Upper lobe of left lung (tissue), 6 donors: Measurements from ENCODE around the gene IFITM2. TPM values are rescaled to one million over a fixed set of nuclear protein-coding genes. Genes with fewer than 3 reads are reported as not detected.

Experiments used
- ATAC-seq, 2 donors: fragments of 200-7000 bp; cut with Tn5 transposase; one replicate each; pipeline ENCODE4 v1.9.1; 2022; ENCODE audit warnings: mild to moderate bottlenecking in 2 of 2, moderate library complexity in 2 of 2; ENCODE audit not compliant: low FRiP score in 2 of 2
- DNase-seq, 2 donors: peaks; one replicate each; pipeline ENCODE4 v3.0.0-alpha.2; 2019 to 2020
- H3K27ac ChIP-seq, 4 donors: fragments of 200-600 bp; sonication (generic); one replicate each; pipeline ENCODE4 v1.5.1; 2016 to 2019
- H3K27me3 ChIP-seq, 4 donors: fragments of 200-600 bp; sonication (generic); one replicate each; pipeline ENCODE4 v1.5.1; 2017 to 2019
- H3K36me3 ChIP-seq, 4 donors: fragments of 200-600 bp; sonication (generic); one replicate each; pipeline ENCODE4 v1.5.1; 2016 to 2019
- H3K4me1 ChIP-seq, 4 donors: fragments of 200-600 bp; sonication (generic); one replicate each; pipeline ENCODE4 v1.5.1; 2018 to 2019
- H3K4me3 ChIP-seq, 4 donors: fragments of 200-600 bp; sonication (generic); one replicate each; pipeline ENCODE4 v1.5.1; 2017 to 2019; ENCODE audit warnings: mild to moderate bottlenecking in 2 of 4, moderate library complexity in 1 of 4
- H3K9me3 ChIP-seq, 4 donors: fragments of 200-600 bp; sonication (generic); one replicate each; pipeline ENCODE4 v1.5.1; 2018 to 2019
- CTCF ChIP-seq, 6 experiments: fragments of 450-650 bp in 4 of 6; fragments of 200-600 bp in 2 of 6; sonication (generic) in 2 of 6; IDR thresholded peaks; one replicate each; pipeline ENCODE4 v1.5.1; 2016 to 2019; ENCODE audit warnings: antibody characterized with exemption in 6 of 6
- EP300 ChIP-seq, 4 donors: sonication (generic); formaldehyde crosslinking; IDR thresholded peaks; one replicate each; pipeline ENCODE4 v1.5.1; 2017; ENCODE audit warnings: antibody characterized with exemption in 4 of 4, control low read depth in 2 of 4
- POLR2A ChIP-seq, 4 donors: fragments of 450-650 bp; IDR thresholded peaks; one replicate each; pipeline ENCODE4 v1.5.1; 2016 to 2017; ENCODE audit warnings: antibody characterized with exemption in 4 of 4, mild to moderate bottlenecking in 2 of 4
- POLR2AphosphoS5 ChIP-seq, 2 donors: sonication (generic); formaldehyde crosslinking; IDR thresholded peaks; one replicate each; pipeline ENCODE4 v1.5.1; 2017; ENCODE audit warnings: antibody characterized with exemption in 2 of 2
- WGBS, 2 donors: methylation state at CpG; one replicate each; pipeline ENCODE4 v1.1.5; 2017 to 2018; 5-methylcytosine and 5-hydroxymethylcytosine counted together
- total RNA-seq, 6 donors: library from RNA; depleted of rRNA in 4 of 6; stranded (reverse); fragments of >200 nt in 4 of 6; gene quantifications; one replicate each; pipeline versions ENCODE4 v1.1.0 to v1.2.1, GENCODE V29; 2016 to 2021
- donor health status: DM: no; HTN: no; CAD: no; lungs with moderate emphysema.
- donor health status: DM: no; HTN: yes; CAD: no; lungs with severe emphysema.

The IFITM2 gene
- total RNA-seq, 6 donors from 2014 or later, result 113 to 704 (median 271) TPM

- ATAC-seq (no peak), DNase-seq (peak in 1 of 2 donors; percentile 35)
- Histone ChIP-seq H3K27ac (peak overlapping the region in 2 of 4 donors; percentile 91), H3K36me3 (no peaks in the 10 kb centered on the region), H3K4me3 (no peak overlapping the region), H3K4me1 (peaks cover 11 to 26% (median 12%) of the 10 kb centered on the region in 4 donors), H3K9me3 (no peaks in the 10 kb centered on the region), H3K27me3 (no peaks in the 10 kb centered on the region)
- TF ChIP-seq EP300 (IDR thresholded peaks at IDR 0.05) (no peak), CTCF (IDR thresholded peaks at IDR 0.05) (no peak), POLR2A (IDR thresholded peaks at IDR 0.05) (no peak), POLR2AphosphoS5 (IDR thresholded peaks at IDR 0.05) (no peak)
- 61 to 87% methylated on average over 3 to 8 of the region's 8 CpGs for WGBS, 2 donors
Measured at GRCh38 chr11:271319-271715, 36.3 kb upstream of the IFITM2 start.

GRCh38 chr11:272195-272930 lies 35.3 kb upstream of the IFITM2 start:
- no peak for TF ChIP-seq EP300 (IDR thresholded peaks at IDR 0.05)
- TF ChIP-seq CTCF (IDR thresholded peaks at IDR 0.05), result no peak
- TF ChIP-seq POLR2A (IDR thresholded peaks at IDR 0.05), result no peak
- no peak for TF ChIP-seq POLR2AphosphoS5 (IDR thresholded peaks at IDR 0.05)
- Histone ChIP-seq H3K4me3 (no peak overlapping the region), H3K27me3 (no peaks in the 10 kb centered on the region), H3K27ac (no peak overlapping the region), H3K9me3 (no peaks in the 10 kb centered on the region), H3K4me1 (peaks cover 9 to 21% (median 11%) of the 10 kb centered on the region in 4 donors), H3K36me3 (no peaks in the 10 kb centered on the region)
- WGBS, 2 donors, result 92% methylated on average over 18 to 22 of the region's 22 CpGs
- ATAC-seq (no peak), DNase-seq (peak in 1 of 2 donors; percentile 28)

GRCh38 chr11:272931-273198 lies 34.8 kb upstream of the IFITM2 start:
- TF ChIP-seq CTCF (IDR thresholded peaks at IDR 0.05) (no peak), POLR2A (IDR thresholded peaks at IDR 0.05) (no peak), EP300 (IDR thresholded peaks at IDR 0.05) (no peak), POLR2AphosphoS5 (IDR thresholded peaks at IDR 0.05) (no peak)
- 85 to 91% methylated on average over 6 of the region's 6 CpGs for WGBS, 2 donors
- no peaks in the 10 kb centered on the region for H3K27me3 ChIP-seq

GRCh38 chr11:276219-276618 lies 31.4 kb upstream of the IFITM2 start:
- TF ChIP-seq EP300 (IDR thresholded peaks at IDR 0.05), result no peak
- no peak for TF ChIP-seq CTCF (IDR thresholded peaks at IDR 0.05)
- TF ChIP-seq POLR2A (IDR thresholded peaks at IDR 0.05), result no peak
- TF ChIP-seq POLR2AphosphoS5 (IDR thresholded peaks at IDR 0.05), result no peak
- no peak for ATAC-seq
- peaks cover 0 to 31% (median 18%) of the 10 kb centered on the region in 4 donors for H3K27me3 ChIP-seq

More at GRCh38 chr11:272931-273198, 34.8 kb upstream of the IFITM2 start:
- Histone ChIP-seq H3K36me3 (no peaks in the 10 kb centered on the region), H3K4me1 (peaks cover 6 to 17% (median 7%) of the 10 kb centered on the region in 4 donors), H3K27ac (no peak overlapping the region), H3K9me3 (no peaks in the 10 kb centered on the region), H3K4me3 (no peak overlapping the region)
- ATAC-seq, result no peak
- no peak for DNase-seq

More at GRCh38 chr11:276219-276618, 31.4 kb upstream of the IFITM2 start:
- Histone ChIP-seq H3K4me3 (no peak overlapping the region), H3K27ac (no peak overlapping the region), H3K9me3 (no peaks in the 10 kb centered on the region), H3K4me1 (peaks cover 25 to 30% (median 29%) of the 10 kb centered on the region in 4 donors), H3K36me3 (no peaks in the 10 kb centered on the region)
- DNase-seq, result no peak
